ENCODE results near the gene INF2. TPM values are rescaled to one million over a fixed set of nuclear protein-coding genes. Genes with fewer than 3 reads are reported as not detected.

INF2 gene
- total RNA-seq, 2 experiments from 2014 or later: 66.7 to 71.5 TPM

DNA sequence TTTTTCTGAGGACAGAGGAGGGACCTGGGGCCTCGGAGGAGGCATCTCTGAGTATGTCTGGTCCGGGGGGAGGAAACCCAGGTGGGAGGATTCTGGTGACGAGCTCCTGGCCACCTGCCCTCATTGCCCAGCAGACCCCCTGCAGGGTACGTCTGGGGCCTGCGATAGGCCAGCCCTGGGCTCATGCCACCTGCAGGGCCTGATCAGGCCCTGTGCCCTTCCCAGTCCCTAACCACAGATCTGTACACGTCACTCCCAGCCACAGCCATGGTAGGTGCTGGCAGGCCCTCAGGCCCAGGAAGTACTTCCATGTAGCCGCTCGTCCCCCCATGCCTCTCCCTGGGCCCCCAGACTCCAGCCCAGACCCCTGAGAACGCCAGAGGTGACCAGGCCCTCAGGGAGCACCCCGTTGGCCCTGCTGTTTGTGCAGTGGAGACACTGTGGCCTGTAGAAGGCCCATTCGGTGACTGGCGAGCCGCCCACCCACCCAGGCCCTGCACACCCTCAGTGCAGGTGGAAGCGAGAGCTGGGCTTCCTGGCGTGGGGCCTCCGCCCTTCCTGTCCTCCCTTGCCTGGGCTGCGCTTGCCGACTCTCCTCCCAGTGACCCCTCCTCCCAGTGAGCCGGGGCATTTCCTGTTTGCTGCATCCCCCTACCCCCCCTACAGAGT, 5.7 kb downstream of the INF2 start:
- H3K4me3 Mint-ChIP-seq: peak overlapping the region; percentile 49
- POLR2A ChIA-PET: no interaction called here
- H3K27ac Mint-ChIP-seq: peak overlapping the region; percentile 80
- intact Hi-C loops (cut with micrococcal nuclease): loop anchor here (2.0 kb wide), 1 partner anchor 18 kb away; no protein-coding TSS in a partner anchor
- no peaks in the 10 kb centered on the region for H3K27me3 Mint-ChIP-seq
- peak; percentile 73 for DNase-seq
- no peaks in the 10 kb centered on the region for H3K9me3 Mint-ChIP-seq
- H3K36me3 Mint-ChIP-seq: peaks cover 9% of the 10 kb centered on the region
- CTCF ChIA-PET: interaction anchor here (1.9 to 3.7 kb wide), 2 partner anchors 14 to 28 kb away, joined by 6 to 10 read pairs; partner anchors contain the start of gene ADSS1
- H3K4me1 Mint-ChIP-seq (ENCODE audit: low read depth): peaks cover 41% of the 10 kb centered on the region

DNA sequence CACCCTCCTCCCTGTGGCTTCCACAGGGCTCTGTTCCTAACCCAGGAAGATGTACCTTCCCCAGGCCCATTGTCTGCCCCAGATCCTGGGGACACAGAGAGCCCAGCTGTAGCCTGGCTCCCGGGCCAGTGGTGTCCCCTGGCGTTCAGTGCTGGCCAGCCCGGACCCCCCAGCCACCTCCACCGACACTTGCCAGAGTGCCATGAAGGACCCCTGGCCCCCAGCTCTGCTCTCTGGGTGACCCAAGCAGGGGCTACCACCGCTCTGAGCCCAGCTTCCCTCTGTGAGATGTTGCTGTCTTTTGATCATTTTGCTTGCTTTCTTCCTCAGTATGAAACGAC, 6.2 kb downstream of the INF2 start:
- H3K9me3 Mint-ChIP-seq: no peaks in the 10 kb centered on the region
- CTCF ChIA-PET: interaction anchor here (3.7 kb wide), 1 partner anchor 13 kb away, joined by 10 read pairs; no protein-coding TSS in a partner anchor
- intact Hi-C loops (cut with micrococcal nuclease): loop anchor here (2.0 kb wide), 1 partner anchor 19 kb away; no protein-coding TSS in a partner anchor
- peaks cover 9% of the 10 kb centered on the region for H3K36me3 Mint-ChIP-seq
- peak overlapping the region; percentile 26 for H3K4me3 Mint-ChIP-seq
- no peaks in the 10 kb centered on the region for H3K27me3 Mint-ChIP-seq
- POLR2A ChIA-PET: no interaction called here
- peak overlapping the region; percentile 80 for H3K27ac Mint-ChIP-seq
- no peak for DNase-seq
- H3K4me1 Mint-ChIP-seq (ENCODE audit: low read depth): peaks cover 40% of the 10 kb centered on the region

DNA sequence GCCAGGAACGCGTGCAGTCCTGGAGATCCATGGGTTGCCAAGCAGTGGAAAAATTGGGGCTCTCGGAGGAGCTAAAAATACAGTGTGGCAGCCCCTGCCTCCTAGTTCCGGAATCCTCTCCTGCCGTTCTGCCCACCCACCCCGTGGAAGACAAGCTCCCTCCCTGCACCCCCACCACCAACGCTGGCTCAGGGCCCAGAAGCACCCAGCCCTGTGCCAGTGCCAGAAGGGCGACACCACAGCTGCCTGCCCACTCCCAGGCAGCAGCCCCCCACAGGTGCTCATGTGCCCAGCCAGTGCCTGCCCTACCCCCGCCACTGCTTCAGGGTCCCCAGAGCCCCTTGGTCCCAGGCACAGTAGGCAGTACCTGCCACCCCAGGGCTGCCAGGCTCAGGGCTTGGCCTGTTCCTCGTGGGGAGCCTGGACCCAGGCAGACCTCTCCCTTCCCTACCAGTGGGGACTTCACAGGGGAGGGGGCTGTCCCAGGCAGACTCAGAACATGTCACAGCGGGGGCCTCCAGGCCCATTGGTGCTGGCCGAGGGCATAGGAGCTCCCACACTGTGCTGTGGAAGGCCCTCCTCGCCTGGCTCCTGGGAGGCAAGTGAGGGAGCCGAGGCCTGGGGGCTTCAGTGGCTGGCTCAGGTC, 7.4 kb downstream of the INF2 start:
- intact Hi-C loops (cut with micrococcal nuclease): no loop called here
- DNase-seq: no peak
- CTCF ChIA-PET: interaction anchor here (3.7 kb wide), 1 partner anchor 12 kb away, joined by 10 read pairs; no protein-coding TSS in a partner anchor
- H3K4me1 Mint-ChIP-seq (ENCODE audit: low read depth): peaks cover 30% of the 10 kb centered on the region
- no peak overlapping the region for H3K27ac Mint-ChIP-seq
- POLR2A ChIA-PET: no interaction called here
- no peak overlapping the region for H3K4me3 Mint-ChIP-seq
- peaks cover 6% of the 10 kb centered on the region for H3K36me3 Mint-ChIP-seq
- no peaks in the 10 kb centered on the region for H3K9me3 Mint-ChIP-seq
- H3K27me3 Mint-ChIP-seq: no peaks in the 10 kb centered on the region

DNA sequence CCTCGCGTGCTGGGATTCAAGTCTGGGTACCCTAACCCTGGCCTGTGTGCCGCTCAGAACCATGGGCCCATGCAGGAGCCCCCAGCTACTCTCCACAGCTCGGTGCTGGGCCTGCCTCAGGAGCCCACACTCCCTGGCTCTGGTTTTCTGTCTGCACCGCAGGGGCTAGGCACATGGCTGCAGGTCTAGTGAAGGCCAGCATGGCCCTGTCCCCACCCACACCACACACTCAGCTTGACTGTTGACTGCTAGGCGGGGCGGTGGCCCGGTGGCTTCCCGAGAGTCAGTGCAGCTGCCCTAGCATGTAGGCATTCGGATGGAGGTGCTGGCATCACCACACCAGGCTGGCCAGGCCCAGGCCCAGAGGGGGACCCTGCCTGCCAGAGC, 7.9 kb downstream of the INF2 start:
- no peaks in the 10 kb centered on the region for H3K27me3 Mint-ChIP-seq
- H3K27ac Mint-ChIP-seq: no peak overlapping the region
- peaks cover 25% of the 10 kb centered on the region for H3K4me1 Mint-ChIP-seq (ENCODE audit: low read depth)
- H3K9me3 Mint-ChIP-seq: no peaks in the 10 kb centered on the region
- intact Hi-C loops (cut with micrococcal nuclease): no loop called here
- H3K36me3 Mint-ChIP-seq: peaks cover 11% of the 10 kb centered on the region
- DNase-seq: no peak
- ChIA-PET CTCF (interaction anchor here (3.7 kb wide), 1 partner anchor 12 kb away, joined by 10 read pairs; no protein-coding TSS in a partner anchor), POLR2A (no interaction called here)
- no peak overlapping the region for H3K4me3 Mint-ChIP-seq

DNA sequence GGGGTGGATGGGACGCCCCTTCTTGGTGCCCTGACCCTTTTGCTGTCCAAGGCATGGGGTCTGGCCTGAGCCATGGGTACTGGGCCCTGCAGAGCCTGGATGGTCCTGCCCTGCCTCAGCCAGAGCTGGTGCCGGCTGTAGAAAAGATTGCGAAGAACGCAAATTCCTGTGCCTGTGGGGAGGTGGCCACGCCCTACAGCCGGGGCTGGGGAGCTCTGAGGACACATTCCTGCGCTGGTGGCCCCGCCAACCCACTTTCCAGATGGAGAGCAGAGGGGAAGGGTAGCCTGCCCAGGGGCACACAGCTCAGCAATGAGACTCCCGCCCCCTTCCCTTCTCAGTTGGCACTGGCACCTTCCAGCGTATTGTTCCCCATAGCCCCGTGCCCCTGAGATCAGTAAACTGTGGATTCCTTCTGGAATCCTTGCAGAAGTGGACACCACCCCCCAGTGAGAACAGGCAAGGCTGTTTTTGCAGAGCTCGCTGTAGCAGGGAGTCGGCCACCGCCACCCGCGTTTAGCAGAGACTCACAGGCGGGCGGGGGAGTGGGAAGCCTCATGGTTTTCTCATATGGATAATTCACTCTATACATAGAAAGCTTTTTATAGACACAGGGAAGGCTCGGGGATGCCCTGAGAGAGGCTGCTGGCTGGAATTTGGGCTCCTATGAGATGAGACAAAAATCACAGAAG, 8.6 kb downstream of the INF2 start:
- no peak for DNase-seq
- POLR2A ChIA-PET: interaction anchor here (0.8 kb wide), 1 partner anchor 54 kb away, joined by 4 read pairs; the partner anchor contains the start of gene SIVA1
- Mint-ChIP-seq H3K4me1 (ENCODE audit: low read depth) (peaks cover 22% of the 10 kb centered on the region), H3K27me3 (no peaks in the 10 kb centered on the region), H3K4me3 (no peak overlapping the region), H3K27ac (no peak overlapping the region), H3K36me3 (peaks cover 12% of the 10 kb centered on the region), H3K9me3 (no peaks in the 10 kb centered on the region)
- intact Hi-C loops (cut with micrococcal nuclease): no loop called here
- CTCF ChIA-PET: interaction anchor here (0.7 to 3.7 kb wide), 3 partner anchors 11 to 27 kb away, joined by 3 to 10 read pairs (median 3); no protein-coding TSS in a partner anchor

DNA sequence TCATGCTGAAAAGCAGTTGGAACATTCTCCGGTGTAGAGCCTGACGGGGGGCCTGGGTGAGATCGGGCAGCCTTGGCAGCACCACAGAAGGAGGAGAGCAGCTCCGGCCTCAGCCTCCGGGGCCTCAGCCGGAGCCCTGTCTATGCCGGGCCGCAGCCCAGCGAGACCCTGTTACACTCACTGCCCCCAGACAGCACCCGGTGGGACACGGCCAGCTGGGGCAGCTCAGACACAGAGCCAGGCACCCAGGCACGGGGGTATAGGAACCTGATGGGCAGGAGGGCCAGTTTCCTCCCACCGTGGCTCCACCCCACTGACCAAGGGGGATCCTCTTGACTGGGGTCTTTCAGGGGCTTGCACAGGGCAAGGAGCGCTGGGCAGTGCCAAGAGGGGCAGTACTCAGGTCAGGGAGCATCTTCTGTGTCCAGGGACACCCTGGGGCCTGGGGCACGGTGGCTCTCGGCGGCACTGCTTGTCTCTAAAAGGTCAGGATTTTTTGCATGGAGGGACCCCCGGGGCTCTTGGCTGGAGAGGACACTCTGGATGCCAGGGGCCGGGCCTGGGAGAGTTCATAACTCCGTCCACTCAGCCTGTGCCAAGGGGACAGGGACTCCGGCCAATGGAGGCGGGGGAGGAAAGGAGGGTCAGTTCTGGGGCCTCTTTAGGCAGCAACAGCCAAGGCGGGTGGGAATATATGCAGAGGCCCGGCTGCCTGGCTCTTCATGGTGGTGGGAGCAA, 9.4 kb downstream of the INF2 start:
- intact Hi-C loops (cut with micrococcal nuclease): no loop called here
- no peaks in the 10 kb centered on the region for H3K27me3 Mint-ChIP-seq
- no peak overlapping the region for H3K27ac Mint-ChIP-seq
- no peak for DNase-seq
- H3K9me3 Mint-ChIP-seq: no peaks in the 10 kb centered on the region
- peaks cover 20% of the 10 kb centered on the region for H3K4me1 Mint-ChIP-seq (ENCODE audit: low read depth)
- ChIA-PET POLR2A (interaction anchor here (0.8 kb wide), 1 partner anchor 54 kb away, joined by 4 read pairs; the partner anchor contains the start of gene SIVA1), CTCF (interaction anchor here (0.7 to 1.1 kb wide), 2 partner anchors 10 to 26 kb away, joined by 3 read pairs; no protein-coding TSS in a partner anchor)
- no peak overlapping the region for H3K4me3 Mint-ChIP-seq
- peaks cover 13% of the 10 kb centered on the region for H3K36me3 Mint-ChIP-seq

DNA sequence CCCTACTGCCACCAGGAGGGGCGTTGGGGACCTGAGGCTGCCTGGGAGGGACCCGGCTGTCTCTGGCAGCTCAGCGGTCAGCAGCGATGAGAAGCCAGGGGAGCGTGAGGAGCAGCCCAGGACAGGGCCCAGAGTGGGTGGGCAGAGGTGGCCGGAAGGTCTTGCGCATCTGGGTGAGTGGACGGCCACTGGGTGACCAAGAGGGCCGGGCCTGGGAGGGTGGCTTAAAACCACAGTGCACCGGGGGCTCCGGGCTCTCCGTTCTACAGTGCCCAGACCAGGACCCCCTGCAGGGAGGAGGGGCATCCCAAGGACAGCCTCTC, 10.0 kb downstream of the INF2 start:
- DNase-seq: no peak
- Mint-ChIP-seq H3K9me3 (no peaks in the 10 kb centered on the region), H3K4me1 (ENCODE audit: low read depth) (peaks cover 16% of the 10 kb centered on the region), H3K36me3 (peaks cover 18% of the 10 kb centered on the region), H3K27ac (no peak overlapping the region), H3K27me3 (no peaks in the 10 kb centered on the region), H3K4me3 (no peak overlapping the region)
- intact Hi-C loops (cut with micrococcal nuclease): no loop called here
- ChIA-PET POLR2A (no interaction called here), CTCF (no interaction called here)

DNA sequence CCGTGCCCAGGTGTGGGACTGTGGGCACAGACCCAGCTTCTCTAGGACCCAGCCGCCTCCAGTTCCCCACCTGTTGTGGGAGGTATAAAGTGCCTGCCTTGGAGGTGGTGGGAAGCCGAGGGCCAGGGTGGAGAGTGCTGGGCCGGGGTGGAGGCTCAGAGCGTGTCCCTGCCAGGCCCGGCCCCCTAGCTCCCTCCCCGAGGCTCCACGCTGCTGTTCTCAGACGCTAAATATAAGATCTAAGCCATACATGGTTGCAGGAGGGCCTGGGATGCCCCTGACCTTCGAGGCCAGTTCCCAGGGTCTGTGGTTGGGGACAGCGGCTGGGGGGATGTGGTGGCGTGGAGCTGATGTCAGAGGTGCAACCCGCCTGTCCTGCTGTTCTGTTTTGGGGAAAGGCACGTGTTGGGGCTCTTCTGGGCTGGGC, 10.8 kb downstream of the INF2 start:
- POLR2A ChIA-PET: no interaction called here
- CTCF ChIA-PET: no interaction called here
- DNase-seq: no peak
- no peaks in the 10 kb centered on the region for H3K9me3 Mint-ChIP-seq
- peaks cover 8% of the 10 kb centered on the region for H3K4me1 Mint-ChIP-seq (ENCODE audit: low read depth)
- peaks cover 18% of the 10 kb centered on the region for H3K36me3 Mint-ChIP-seq
- no peaks in the 10 kb centered on the region for H3K27me3 Mint-ChIP-seq
- intact Hi-C loops (cut with micrococcal nuclease): no loop called here
- H3K27ac Mint-ChIP-seq: no peak overlapping the region
- H3K4me3 Mint-ChIP-seq: no peak overlapping the region

DNA sequence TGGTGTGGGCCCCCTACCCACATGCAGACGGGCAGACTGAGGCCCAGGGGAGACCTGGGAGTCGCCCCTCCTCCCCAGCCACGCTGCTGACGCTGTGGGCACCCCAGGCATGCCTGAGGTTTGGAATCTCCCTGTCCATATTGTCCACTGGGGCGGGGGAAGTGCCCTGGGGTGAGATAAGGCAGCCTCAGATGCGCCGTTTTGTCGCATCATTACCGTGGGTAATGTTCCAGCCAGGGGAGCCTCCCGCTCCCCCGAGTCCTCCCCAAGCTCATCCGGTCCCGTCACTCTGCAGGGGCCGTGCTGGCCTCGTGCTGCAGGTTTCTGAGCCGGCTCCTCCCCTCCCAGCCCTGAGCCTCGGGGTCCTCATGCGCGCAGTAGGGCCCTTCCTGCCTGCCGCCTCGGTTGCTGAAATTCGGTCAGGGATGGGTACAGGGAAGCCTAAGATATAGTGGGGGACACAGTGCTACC, 11.4 kb downstream of the INF2 start:
- H3K36me3 Mint-ChIP-seq: peaks cover 15% of the 10 kb centered on the region
- H3K27me3 Mint-ChIP-seq: no peaks in the 10 kb centered on the region
- no peak overlapping the region for H3K27ac Mint-ChIP-seq
- H3K4me1 Mint-ChIP-seq (ENCODE audit: low read depth): peaks cover 3% of the 10 kb centered on the region
- no peaks in the 10 kb centered on the region for H3K9me3 Mint-ChIP-seq
- no peak for DNase-seq
- CTCF ChIA-PET: no interaction called here
- POLR2A ChIA-PET: no interaction called here
- no peak overlapping the region for H3K4me3 Mint-ChIP-seq
- intact Hi-C loops (cut with micrococcal nuclease): no loop called here

DNA sequence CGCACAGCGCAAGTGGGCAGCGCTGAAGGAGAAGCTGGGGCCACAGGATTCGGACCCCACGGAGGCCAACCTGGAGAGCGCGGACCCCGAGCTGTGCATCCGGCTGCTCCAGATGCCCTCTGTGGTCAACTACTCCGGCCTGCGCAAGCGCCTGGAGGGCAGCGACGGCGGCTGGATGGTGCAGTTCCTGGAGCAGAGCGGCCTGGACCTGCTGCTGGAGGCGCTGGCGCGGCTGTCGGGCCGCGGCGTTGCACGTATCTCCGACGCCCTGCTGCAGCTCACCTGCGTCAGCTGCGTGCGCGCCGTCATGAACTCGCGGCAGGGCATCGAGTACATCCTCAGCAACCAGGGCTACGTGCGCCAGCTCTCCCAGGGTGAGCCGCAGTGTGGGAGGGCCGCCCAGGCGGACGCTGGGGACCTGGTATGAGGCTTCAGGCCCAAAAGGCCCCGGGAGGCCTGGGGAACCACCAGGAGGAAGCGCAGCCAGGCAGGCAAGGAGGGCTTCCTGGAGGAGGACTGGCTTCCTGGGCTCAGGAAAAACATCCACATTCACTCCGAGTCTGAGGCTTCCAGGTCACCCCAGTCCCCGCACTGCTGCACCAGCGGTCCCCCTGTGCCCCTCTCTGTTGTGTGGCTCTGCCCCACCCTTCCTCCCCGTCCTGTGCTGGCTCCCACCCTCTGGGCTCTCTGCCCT, 12.1 kb downstream of the INF2 start:
- Mint-ChIP-seq H3K27ac (no peak overlapping the region), H3K9me3 (no peaks in the 10 kb centered on the region), H3K4me1 (ENCODE audit: low read depth) (no peaks in the 10 kb centered on the region), H3K4me3 (no peak overlapping the region), H3K27me3 (no peaks in the 10 kb centered on the region), H3K36me3 (peaks cover 12% of the 10 kb centered on the region)
- DNase-seq: no peak
- ChIA-PET POLR2A (no interaction called here), CTCF (no interaction called here)
- intact Hi-C loops (cut with micrococcal nuclease): no loop called here

DNA sequence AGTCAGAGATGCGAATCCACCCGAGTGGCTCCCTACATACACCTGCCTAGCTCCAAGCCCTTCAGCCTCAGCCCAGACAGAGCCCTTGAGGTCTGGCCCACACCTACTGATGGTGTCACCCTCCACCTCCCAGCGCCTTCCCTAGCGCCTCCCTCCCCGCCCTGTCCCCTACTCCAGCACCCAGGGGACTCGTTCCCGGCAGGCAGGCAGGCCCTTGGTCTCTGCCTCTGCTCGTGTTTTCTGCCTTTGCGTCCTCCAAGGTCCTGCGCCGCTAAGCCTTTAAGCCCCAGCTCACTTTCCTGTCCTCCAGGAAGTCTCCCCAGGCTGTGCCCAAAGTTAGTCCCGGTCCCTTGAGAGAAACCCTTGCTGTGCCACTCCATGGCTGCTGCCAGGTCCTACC, 12.7 kb downstream of the INF2 start:
- Mint-ChIP-seq H3K9me3 (no peaks in the 10 kb centered on the region), H3K27me3 (no peaks in the 10 kb centered on the region), H3K4me3 (no peak overlapping the region), H3K36me3 (peaks cover 12% of the 10 kb centered on the region), H3K4me1 (ENCODE audit: low read depth) (no peaks in the 10 kb centered on the region), H3K27ac (no peak overlapping the region)
- ChIA-PET CTCF (no interaction called here), POLR2A (no interaction called here)
- no peak for DNase-seq
- intact Hi-C loops (cut with micrococcal nuclease): no loop called here

Data from activated CD4-positive, alpha-beta memory T cell treated with anti-CD3 and anti-CD28 coated beads for 36 hours (primary cell).